Liver (tissue), 3 donors: ENCODE measurements around the gene ZNF555.

Experiments
- CTCF ChIP-seq: fragments of 150-350 bp; IDR thresholded peaks from 2 replicates; pipeline ENCODE4 v1.5.1; 2017; ENCODE audit warnings: improper control_type of control experiment, low read depth, low read length; ENCODE audit not compliant: missing input control
- EGR1 ChIP-seq, 2 donors: IDR thresholded peaks; 2 replicates each; pipeline ENCODE4 v1.6.1; 2016 to 2018; ENCODE audit warnings: antibody characterized with exemption in 2 of 2, low read depth in 2 of 2
- MAX ChIP-seq: IDR thresholded peaks from 2 replicates; pipeline ENCODE4 v1.6.1; 2016; ENCODE audit warnings: antibody characterized with exemption
- TAF1 ChIP-seq: conservative IDR thresholded peaks from 2 replicates; pipeline ENCODE4 v1.6.1; 2016; ENCODE audit warnings: antibody characterized with exemption, mild to moderate bottlenecking
- donor health status: healthy.
- donor health status: healthy.

- no peak for TF ChIP-seq CTCF
- no peak for TF ChIP-seq EGR1 (IDR thresholded peaks at IDR 0.05; ENCODE audit: low read depth in 2 of 2)
- TF ChIP-seq MAX: no peak
- no peak for TF ChIP-seq TAF1
These were observed 42.5 kb upstream of the ZNF555 start for GRCh38 chr19:2798733-2799132.
